GM18867 (cell line): ENCODE results near the gene PTPRN2.
"Not testable (repeated sequence)": the region's sequence is repeated elsewhere in the genome, so short reads cannot be mapped to it uniquely, and the experiment has no call there.

Experiments
- ATAC-seq: cut with Tn5 transposase; IDR thresholded peaks from one replicate; pipeline ENCODE4 v1.9.1; 2021; ENCODE audit warnings: mild to moderate bottlenecking, moderate library complexity; ENCODE audit not compliant: unreplicated experiment

PTPRN2 gene

DNA sequence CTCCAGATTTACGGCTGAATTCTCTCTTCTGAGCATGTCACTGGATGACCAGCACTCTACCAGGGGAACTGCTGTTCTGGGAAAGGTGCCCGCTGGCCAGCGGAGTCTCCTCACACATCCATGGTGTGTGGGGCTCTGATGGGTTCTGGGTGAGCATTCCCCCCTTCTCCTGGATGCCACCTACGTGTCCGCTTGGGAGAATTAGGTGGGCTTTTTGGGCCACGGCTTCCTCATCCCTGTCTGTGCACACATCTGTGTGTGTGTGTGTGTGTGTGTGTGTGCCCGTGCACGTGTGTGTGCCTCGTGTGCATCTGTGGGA, 1087.8 kb downstream of the PTPRN2 start:
- no peak for ATAC-seq

DNA sequence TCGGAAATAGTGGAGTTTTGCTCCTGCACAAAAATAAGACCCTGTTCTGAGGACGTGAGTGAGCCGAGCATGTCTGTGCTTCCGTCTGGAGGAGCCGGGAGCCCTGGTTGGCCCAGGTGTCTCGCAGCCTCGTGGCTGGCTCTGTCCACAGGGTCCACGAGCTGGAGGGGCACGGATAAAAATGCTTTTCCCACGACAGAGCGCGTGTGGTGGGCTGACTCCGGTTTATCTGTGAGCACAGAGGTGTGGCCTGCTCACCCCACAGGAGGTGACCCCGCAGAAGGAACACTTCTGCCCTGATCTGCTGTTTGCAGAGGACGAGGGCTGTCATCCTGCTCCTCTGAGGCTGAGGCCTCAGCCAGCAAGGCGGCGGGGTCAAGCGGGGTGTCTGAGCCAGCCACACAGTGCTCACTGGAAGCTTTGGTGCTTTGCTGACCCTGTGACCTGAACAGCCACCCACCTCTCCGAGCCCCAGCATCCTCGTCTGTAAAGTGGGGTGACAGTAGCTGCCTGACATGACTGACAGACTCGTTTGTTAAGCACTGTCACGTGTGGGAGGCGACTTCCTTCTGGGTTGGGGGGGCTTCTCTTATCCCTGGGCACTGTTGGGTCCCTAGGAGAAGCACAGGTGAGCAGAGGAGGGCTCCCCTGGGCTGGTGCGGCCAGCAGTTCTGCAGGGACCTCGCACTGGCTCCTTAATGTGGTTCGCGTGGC, 1088.3 kb downstream of the PTPRN2 start:
- no peak for ATAC-seq

DNA sequence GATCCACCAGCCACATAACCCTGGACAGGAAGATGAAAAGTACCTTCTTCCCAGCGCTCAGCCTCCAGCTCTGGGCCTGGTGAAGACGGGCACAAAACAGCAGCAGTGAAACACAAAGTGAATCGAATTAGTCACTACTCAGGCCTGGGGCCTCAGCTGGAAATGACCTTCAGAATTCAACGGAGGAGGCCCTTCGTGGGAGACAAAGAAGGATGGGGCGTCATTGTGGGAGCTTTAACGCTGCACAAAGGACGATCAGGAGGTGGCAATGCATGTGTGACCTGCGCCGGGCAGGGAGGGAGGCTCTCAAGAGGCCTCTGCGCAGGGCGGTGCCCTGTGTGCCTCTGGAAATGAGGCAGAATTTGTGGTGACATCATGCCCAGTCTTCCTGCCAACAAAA, 1089.0 kb downstream of the PTPRN2 start:
- no peak for ATAC-seq

DNA sequence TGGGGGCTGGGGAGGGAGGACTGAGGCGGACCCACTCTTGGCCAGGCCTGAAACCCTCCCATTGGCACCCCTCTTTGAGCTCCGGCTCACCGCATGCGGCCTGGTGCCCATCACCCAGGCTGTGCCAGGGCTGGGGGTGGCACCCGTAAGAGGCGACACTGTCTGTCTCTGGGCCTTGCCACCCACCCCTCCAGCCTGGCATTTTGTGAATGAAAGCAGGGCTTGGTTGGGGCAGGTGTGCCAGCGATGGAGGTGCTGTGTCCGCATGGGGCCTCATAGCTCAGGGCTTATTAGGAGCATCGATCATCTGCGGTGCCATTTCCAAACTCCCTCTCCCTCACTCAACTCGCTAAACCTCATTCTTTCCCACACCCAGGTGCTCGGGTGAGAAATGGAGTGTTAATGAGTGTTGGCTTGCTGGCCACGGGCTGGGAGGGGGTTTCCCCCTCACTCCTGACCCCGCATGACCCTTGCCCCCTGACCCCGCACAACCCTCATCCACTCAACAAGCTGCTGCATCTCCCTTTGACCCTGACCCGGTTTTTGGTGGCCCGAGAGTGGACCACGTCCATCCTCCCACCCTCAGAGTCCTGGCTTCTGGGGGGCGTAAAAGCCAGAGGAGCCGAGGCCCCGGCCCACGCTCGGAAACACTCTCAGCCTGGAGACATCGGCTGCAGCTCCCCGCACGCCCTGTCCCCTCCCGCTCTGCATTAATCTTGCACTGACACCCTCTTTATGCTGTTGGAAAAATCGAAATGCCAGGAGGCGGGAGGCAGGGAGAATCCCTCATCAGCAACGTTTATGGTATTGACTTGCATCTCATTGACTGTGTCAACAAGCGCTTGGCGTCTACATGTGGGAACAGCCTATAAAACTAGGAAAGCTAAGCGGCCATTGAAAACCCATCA, 1089.6 kb downstream of the PTPRN2 start:
- ATAC-seq, result no peak

DNA sequence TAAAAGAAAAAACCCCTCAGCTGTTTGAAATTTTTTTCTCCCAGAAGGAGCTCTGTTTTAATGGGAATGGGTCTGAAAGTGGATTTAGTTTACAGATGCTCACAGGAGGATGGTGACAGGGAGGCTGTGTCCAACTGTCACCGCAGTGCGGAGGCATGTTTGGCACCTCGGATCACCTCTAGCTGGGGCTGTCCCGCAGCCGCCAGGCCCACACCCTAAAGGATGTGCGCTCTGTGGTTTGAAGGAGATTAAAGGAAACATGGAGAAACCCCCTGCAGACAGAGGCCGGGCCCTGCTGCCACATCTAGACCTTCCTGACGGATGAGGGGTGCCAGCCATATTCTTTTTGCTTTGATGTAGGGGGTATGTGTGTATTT, 1090.3 kb downstream of the PTPRN2 start:
- no peak for ATAC-seq

DNA sequence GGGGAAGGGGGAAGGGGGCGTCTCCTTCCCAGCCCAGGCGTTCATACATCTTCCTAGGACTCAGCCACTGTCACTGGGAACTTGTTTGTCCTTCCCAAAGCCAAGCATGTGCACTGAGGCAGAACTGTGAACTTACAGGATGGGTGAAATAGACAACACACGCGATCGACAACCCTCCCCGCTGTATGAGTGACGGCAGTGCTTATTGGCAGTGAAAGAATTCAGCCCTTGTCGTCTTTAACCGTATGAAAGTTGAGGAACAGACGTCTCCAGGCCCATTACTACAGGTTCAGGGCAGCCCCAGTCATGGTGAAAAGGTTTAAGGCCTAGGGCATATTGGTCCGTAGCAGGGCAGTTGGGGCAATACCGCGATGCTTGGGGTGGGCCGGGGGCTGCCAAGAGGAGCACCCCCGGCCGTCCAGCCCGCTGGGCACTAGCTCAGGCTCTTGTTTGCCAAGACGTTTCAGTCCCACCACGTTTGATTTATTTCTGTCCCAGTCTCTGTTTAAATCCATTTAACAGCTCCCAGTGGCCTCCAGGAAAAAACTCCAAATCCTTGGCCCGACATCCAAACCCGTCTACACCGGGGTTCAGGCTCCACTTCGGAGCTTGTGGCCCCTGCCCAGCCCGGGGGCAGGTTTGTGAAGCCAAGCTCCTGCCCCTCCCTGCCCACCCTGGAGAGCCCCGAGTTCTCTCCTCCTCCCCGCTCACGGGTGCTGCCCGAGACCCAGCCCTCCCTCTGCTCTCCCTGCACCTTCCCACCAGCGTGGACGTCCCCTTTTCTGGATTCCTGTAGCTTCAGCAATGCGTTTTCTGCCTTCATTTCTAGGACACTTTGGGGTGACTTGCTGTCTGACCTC, 1091.0 kb downstream of the PTPRN2 start:
- ATAC-seq, result no peak

DNA sequence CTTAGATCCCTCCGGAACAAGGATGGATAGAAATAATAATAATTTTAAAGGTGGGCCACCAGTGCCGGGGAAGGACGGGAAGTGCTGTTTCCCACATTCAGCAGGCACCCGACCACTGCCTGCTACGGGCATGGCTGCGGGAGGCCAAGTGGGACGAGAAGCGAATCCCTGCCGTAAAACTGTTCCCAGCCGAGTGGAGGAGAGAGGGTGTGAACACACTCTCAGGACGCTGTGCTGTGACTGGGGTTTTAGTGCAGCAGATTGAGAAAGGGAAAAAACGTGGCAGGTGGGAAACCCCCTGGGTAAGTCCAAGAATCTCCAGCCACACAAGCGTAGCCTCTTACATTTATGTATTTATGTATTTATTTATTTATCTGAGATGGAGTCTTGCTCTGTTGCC, 1092.0 kb downstream of the PTPRN2 start:
- ATAC-seq, result peak; percentile 59

DNA sequence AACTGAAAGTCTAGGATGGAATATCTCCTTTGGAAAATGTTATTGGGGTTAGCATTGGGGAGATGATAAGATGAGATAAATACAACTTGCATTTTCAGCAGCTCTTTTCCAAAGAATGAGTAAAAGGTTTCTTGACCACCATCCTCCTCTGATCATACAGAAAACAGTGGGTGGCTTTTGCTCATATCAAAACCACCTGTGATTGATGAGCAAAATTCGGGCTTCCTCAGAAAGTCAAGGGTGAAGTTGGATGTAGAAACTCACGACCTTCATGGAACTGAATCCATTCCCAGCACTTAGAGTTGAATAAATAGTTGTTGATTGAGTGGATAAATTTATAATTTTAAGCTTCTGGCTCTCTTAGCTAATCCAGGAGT, 1092.5 kb downstream of the PTPRN2 start:
- no peak for ATAC-seq

DNA sequence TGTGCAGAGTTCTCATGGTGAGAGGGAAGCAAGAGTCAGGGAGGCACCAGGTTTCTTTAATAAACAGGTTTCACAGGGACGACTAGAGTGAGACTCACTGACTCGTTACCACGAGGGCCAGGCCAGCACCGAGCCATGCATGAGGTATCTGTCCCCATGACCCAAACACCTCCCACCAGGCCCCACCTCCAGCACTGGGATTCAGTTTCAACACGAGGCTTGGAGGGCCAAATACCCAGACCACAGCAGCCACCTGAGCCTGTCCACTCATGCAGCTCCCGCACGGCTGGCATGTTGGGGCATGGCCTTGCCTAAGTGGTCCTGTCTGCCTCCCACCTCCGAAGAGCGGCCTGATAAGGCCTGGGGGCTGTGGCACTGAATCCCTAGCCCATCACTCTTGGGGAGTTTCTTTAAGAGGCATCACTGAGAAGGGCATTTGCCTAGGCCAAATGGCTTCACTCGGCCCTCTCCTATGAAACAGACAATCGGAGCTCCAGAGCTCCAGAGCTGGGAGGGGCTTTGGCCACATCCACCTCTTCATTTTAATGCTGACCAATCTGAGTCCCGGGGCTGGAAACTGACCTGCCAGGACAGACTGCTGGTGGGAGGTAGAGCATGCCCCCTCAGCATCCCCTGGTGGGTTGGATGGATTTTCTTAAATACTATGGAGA, 1093.0 kb downstream of the PTPRN2 start:
- no peak for ATAC-seq

DNA sequence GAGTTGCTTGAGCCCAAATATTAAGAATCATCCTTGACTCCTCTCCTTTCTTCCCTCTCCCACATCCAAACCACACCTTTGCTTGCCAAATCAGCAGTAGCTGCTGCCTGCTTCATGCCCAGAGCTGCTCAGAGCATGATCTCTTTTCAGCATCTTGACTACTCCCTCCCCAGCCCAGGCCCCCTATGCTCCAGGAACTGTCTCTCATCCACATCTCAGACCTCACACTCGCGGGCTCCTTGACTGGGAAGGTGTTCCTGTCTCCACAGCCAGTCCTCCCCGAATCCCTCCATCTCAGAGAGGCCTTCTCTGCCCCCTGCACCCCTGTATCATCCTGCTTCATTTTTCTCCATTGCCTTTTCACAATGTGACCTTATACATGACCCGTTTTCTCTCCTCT, 1093.8 kb downstream of the PTPRN2 start:
- ATAC-seq, result no peak

DNA sequence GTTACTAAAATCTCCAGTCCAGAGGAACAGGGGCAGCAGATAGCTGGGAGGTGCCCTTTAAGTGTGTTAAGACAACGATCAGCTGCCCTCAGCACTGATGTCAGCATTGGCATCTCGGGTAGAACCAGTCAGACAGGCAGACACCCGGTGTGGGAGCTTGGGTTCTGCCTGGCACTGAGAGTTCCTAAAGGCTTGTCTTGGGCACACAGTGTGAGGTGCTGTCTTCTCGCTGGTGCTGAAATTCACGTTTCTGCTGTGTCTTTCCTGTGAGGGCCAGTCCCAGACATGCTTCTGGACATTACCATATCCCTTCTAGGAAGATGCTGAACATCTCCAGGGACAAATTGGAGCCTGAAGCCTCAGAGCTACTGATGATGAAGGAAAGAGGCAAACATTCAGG, 1094.6 kb downstream of the PTPRN2 start:
- no peak for ATAC-seq

DNA sequence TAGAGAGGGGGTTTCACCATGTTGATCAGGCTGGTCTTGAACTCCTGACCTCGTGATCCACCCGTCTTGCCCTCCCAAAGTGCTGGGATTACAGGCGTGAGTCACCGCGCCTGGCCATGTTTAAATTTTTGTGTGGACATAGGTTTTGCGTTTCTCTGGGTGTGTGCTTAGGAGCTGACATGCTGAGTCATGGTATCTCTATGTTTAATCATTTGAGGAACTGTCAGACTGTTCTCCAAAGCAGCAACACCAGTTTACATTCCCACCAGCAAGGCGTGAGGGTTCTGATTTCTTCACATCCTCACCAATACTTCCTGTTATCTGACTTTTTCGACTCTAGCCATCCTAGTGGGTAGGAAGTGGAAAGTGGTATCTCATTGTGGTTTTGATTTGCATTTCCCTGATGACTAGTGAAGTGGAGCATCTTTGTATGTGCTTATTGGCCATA, 1097.1 kb downstream of the PTPRN2 start:
- peak; percentile 63 for ATAC-seq

DNA sequence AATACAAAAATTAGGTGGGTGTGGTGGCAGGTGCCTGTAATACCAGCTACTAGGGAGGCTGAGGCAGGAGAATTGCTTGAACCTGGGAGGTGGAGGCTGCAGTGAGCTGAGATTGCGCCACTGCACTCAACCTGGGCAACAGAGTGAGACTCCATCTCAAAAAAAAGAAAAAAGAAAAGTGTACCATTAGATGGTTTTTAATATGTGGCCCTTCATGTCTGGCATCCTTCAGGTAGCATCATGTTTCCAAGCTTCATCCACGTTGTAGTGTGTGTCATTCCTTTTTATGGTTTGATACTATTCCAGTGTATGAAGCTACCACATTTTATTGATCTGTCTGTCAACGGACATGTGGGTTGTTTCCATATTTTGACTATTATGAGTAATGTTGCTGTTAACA, 1097.8 kb downstream of the PTPRN2 start:
- ATAC-seq, result not testable (repeated sequence)
